ENCODE results near the gene CHMP6. TPM values are rescaled to one million over a fixed set of nuclear protein-coding genes. Genes with fewer than 3 reads are reported as not detected.

The CHMP6 gene
- total RNA-seq, 1 donor from 2014 or later = 46.8 TPM

DNA sequence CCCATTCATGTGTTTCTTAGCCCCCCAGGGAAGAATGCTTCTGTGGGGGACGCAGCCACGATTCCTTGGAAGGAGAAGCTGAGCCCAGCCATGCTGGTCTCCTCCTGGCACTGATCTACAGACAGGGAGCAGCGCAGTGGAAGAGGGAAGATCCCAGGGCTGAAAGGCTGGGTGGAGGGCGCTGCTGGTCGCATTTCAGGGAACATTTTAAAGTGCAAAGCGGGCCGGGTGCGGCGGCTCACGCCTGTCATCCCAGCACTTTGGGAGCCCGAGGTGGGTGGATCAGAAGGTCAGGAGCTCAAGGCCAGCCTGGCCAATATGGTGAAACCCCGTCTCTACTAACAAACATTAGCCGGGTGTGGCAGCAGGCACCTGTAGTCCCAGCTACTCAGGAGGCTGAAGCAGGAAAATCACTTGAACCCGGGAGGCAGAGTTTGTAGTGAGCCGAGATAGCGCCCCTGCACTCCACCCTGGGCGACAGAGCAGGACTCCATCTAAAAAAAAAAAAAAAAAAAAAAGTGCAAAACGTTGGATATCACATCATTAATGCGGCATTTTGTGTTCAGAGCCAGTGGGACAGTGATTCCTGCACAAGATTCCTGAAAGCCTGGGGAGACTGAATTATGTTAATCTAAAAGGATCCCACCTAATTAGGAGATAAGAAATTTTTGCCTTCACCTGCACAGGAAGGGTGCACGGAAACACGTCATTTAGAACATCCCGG, 558 bp upstream of the CHMP6 start:
- no peak for DNase-seq (ENCODE audit: extremely low read depth, low read depth, low spot score)

DNA sequence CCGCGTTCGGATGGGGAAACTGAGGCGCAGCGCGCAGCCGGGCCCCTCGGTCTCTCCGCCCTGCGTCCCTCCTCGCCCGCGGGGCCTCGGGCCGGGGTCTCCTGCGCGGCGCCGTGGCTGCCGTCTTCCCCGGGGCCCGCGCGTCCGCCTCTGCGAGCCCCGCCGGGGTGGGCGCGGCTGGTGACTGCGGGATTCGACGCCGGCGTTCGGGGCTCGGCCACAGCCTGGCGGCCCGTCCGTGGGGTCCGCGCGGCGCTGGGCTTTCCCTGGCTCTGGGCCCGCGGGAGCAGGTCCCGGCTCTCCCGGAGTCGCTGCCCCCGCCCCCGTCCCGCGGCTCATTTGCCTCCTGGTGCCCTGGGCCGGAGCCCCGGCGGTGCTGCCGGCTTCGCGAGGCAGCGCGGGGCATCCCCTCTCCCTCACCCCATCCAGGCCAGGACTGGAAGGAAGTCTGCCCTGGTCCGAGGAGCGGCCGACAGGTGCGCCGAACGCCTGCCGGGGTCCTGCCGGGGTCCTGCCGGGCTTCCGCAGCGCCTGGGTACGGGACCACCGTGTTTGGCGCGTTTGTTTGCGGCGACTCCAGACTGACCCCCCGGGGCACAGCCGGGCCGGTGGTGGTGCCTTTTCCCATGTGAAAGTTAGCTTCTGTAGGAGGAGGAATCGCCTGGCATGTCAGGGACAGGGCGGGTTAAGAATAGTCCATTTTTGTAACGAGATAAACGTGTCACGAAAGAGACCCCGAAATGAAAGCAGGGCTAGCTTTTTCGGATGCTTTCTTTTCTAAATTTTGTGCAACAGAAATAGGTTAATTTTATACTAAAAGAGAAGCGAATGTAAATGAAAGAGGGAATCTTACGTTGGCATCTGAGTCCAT, 671 bp downstream of the CHMP6 start:
- DNase-seq (ENCODE audit: extremely low read depth, low read depth, low spot score) = no peak

DNA sequence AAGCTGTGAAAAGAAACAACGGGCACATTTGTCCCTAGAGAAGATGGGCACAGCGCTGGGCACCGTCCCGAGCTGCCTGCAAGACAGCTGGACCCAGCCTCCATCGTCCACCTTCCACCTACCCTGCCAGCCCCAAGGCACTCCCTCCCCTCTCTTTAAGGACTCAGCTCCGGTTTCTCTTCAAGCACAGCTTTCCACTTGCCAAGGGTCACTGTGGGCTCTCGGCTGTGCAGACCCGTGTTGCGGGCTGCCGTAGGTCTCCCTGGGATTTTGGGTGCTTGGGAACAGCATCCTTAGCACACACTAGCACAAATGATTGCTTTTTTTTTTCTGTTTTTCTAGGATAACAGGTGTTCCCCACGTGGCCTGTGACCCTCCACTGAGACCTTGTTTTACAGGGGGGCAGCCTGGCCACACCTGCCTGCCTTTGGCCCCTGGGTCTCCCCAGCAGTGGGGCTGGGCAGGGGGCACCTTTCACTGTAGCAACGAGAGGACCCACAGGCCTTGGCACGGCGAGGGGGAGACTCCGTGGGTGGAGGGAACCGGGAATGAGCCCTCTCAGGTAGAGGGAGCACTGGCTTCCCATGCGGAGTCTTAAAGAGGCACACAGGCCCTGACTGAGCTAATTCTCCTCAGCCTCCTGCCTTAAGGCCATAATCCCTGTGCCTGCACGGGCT, 1.4 kb downstream of the CHMP6 start:
- no peak for DNase-seq (ENCODE audit: extremely low read depth, low read depth, low spot score)

DNA sequence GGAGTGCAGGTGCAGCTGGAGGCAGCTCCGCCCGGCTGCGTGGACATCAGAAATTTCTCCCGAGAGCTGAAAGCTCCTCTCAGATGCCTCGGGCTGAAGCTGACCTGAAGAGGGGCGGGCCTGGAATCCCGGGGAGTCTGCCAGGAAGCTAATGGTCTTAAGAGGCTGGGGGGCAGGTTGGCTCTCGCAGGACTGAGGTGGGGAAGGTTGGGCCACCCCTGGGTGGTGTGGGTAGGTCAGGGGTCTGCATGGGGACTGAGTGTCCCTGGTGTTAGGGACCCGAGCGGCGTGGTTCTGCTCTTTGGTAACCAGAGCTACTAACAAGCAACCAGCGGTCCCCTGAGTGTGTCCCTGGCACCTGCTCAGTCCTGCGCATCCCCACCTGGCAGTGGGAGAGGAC, 3.5 kb downstream of the CHMP6 start:
- DNase-seq (ENCODE audit: extremely low read depth, low read depth, low spot score) = no peak

DNA sequence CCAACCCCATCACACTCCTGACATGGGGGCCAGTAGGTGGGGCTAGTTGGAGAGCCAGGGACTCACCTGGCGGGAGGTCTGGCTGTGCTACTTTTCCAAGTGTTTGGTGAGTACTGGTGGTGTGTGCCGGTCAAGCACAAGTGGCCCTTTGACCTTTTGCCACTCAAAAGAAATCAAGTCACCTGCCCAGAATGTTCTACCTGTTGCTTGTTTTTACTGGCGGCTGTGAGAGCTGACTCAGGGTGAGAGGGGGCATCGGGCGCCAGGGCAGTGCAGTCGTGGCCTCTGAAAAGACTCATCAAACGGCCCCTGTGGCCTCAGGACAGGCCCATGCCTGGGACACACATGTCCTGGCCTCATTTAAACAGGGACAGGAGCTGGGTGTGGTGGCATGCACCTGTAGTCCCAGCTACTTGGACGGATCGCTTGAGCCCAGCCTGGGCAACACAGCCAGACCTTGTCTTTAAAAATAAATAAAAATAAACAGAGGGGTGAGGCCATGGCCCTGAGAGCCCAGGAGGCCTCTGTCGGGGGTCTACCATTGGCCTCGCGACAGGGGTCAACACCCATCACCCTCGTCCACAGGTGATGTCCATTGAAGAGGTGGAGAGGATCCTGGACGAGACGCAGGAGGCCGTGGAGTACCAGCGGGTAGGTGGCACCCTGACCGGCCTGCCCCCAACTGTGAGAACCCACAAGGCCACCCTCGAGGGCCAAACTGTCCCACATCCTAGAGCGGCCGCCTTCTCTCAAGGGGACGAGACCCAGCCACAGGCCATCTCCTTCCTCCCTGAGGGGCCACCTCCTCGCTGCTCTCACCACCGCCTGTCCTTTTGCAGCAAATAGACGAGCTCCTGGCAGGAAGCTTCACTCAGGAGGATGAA, 5.0 kb downstream of the CHMP6 start:
- no peak for DNase-seq (ENCODE audit: extremely low read depth, low read depth, low spot score)

DNA sequence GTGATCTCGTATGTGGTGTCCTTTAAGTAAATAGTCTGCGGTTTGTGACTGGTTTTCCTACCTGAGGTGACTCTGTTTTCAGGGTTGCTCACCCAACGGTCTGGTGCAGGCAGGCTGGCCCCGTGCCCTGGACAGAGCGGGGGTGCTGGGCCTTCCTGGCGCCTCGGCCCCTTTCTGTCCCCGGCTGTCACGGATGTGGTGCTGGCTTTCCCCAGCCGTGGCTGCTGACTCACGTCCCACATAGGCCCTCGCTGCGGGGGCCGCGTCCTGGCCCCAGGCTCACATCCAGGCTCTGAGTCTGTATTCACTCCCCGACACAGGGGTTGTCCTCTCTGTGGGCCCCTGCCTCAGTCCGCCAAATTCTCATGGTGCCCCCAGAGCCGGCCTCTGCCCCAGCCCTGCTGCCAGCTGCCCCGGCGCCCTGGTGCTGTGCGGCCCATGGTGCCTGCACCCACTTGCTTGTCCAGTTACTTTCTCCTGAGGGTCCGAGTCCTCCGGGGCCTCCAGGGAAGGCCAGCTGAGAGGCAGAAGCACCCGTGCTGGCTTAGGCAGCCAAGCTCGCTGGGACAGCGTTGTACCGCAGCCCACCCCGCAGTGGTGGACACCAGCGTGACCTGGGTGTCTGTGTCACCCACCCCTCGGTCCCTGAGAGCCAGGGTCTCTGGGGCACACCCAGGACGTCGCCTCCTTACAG, 5.9 kb downstream of the CHMP6 start:
- DNase-seq (ENCODE audit: extremely low read depth, low read depth, low spot score) = no peak

DNA sequence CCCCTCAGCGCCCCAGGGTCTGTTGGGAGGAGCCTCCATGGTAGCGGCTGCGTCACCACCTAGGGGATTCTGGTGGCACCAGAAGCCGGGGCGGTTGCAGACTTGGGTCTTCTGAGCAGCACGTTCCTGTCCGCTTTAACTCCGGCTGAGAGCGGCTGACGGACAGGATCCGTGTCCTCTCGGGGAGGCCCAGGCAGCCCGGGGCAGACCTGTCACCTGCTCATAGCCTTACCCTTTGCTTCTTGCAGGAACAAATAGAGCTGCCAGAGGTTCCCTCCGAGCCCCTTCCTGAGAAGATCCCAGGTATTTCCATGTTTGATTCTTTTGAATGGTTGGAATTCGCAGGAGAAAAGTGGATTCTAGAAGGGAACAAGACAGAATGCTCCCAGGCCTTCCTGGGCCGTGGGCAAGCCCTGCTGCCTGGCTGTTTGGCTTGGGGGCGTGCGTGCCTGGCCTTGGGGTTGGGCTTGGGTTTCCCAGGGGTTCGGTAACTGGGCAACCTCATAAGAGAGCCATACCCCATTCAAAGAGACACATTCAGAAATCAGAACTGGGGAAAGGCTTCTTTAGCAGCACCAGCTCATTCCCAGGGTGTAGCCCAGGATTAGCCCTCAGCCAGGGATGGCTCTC, 6.6 kb downstream of the CHMP6 start:
- no peak for DNase-seq (ENCODE audit: extremely low read depth, low read depth, low spot score)

DNA sequence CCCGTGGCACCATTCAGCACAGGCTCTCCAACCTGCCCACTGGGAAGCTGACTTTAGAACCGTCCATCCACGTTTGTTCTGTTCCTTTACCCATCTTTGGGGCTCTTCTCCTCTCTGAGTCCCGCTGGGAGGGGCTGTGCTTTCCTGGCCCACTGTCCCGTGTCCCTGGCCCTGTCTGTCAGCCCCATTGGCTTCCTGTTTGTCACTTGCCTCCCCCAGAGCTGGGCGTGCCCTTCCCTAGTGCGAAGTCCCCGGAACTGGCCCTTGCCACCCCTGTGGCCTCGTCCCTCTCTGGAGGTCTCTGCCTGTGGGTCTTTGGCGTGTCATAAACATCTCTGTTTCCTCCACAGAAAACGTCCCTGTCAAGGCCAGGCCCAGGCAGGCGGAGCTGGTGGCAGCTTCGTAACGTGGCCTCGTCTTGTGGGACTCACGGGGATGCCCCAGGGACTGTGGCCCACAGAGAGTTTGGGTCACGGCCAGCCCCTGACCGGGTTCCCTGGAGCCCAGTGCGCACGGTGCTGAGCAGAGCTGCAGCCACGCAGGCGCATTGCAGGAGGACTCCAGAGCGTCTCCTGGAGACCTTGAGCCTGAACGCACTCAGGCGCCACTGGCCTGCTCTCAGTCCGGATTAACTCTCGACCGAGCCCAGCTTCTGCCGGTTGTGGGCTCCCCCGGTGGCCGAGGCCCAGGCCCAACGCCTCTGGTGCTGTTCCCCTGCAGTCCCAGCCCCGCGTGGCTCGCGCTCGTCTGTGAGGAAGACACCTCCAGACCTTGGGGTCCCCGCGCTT, 7.3 kb downstream of the CHMP6 start:
- DNase-seq (ENCODE audit: extremely low read depth, low read depth, low spot score) = no peak

DNA sequence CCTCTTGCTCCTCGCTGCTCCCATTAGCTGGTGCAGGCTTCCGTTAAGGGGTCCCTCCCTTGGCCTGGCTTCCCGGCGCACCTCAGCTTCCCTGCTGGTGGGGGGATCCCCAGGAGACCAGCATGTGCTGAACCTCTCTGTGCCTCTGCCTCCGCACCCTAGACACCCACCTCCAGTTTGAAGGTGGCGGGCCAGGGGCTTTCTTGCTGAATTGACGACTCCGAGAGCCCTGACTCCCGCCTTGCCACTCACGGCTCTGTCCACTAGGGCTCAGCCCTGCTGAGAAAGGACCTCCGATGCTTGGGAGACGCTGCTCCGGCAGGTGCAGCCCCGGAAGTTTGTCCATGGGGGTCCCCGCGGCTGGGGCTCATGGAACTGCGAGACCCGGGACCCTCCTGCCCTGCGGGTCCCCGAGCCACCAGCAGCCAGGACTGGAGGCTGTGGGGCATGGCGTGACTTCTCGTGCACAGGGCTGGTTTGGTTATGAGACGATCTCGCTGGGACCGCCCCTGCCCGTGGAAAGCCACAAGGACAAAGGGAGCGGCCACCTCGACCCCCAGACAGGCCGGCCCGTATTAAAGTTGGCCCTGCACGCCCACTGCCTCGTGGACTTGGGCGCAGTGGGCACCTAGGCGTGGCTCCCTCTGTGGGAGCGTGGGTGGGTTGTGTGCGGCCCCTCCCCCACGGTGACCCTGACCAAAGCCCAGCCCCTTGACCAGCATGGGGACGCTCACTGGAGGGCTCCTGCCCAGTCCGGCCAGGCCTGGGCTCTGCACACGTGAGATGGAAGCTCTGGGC, 8.1 kb downstream of the CHMP6 start:
- DNase-seq (ENCODE audit: extremely low read depth, low read depth, low spot score) = no peak

DNA sequence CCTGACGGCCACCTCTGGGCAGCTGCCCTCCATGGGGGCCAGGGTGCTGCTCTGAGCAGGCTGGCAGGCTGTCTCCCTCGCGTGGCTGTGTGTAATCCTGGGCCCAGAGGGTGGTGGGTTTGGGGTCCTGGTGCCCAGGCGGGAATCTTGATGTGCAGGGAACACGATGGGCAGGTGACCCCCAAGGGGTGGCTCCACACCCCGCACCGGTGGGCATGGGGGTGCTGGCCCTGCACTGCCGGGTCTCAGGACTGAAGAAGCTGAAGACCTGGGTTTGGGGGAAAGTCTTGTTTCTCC, 8.6 kb downstream of the CHMP6 start:
- DNase-seq (ENCODE audit: extremely low read depth, low read depth, low spot score) = no peak

DNA sequence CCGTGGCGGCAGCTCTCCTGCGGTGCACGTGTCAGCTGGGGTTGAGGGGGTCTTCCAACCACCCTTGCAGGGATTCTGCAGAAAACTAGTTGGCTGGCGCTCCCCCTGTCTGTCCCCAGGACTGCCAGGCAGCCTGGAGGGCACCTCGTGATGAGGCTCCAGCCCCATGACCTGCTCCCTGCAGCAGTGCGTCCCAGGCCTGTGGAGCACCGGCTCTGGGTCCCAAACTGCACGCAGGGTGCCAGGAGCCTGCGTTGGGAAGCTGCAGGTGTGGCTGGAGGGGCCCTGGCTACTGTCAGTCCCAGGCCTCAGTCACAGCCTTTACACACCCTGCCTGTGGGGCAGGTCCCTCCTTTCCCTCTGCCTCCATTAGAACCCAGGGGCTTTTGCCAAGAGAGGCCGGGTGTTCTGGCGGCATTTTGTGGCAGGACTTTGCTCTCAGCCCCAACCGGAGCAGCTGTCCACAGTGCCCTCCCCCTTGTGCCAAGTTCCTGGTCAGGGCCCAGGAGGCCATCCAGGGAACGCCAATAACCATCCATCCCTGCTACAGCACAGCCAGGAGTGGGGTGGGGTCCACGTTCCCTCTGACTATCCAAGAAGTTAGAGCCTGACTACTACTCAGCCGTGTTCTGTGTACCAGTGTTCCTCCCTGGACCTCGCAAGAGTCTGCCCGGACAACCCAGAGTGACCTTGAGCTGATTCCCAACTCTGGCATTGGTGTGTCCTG, 9.2 kb downstream of the CHMP6 start:
- DNase-seq (ENCODE audit: extremely low read depth, low read depth, low spot score) = no peak

DNA sequence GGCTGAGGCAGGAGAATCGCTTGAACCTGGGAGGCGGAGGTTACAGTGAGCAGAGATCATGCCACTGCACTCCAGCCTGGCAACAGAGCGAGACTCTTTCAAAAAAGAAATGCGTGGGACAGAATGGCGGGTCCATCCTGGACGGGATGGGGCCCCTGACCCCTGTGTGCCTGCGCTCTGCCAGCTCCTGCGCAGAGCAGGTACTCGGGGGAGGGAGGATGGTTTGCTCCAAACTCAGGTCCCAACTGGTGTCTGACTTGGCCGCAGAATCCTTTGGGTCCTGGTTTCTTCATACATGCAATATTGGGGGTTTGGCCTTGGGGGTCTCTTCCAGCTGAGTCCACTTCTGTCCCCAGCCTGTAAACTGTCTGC, 10.4 kb downstream of the CHMP6 start:
- DNase-seq (ENCODE audit: extremely low read depth, low read depth, low spot score) = no peak

DNA sequence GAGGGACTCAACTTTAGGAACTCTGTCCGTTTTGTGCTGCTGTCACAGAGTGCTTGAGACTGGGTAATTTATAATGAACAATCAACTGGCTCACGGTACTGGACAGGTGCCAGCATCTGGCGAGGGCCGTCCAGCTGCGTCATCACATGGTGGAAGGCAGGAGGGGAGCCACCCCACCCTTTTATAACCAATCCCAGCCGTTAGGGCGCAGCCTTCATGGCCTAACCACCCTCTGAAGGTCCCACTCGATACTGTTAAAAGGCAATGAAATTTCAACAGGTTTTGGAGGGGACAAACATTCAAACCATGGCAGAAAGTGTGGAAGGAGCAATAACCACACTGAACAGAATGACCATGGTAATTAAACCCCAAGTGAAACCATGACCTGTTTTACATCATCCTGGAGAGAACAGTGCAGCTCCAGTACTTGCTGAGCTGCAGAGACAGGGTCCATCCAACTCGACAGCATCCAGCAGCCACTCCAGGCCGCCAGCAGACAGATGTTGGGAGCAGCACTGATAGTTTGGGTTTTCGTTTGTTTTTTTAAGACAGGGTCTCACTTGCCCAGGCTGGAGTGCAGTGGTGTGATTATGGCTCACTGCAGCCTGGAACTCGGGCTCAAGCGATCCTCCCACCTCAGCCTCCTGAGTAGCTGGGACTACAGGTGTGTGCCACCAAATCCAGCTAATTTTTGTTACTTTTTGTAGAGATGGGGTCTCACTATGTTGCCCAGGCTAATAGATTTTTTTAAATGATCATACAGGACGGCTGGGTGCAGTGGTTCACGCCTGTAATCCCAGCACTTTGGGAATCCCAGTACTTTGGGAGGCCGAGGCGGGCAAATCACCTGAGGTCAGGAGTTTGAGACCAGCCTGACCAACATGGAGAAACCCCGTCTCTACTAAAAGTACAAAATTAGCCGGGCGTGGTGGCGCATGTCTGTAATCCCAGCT, 11.0 kb downstream of the CHMP6 start:
- no peak for DNase-seq (ENCODE audit: extremely low read depth, low read depth, low spot score)

DNA sequence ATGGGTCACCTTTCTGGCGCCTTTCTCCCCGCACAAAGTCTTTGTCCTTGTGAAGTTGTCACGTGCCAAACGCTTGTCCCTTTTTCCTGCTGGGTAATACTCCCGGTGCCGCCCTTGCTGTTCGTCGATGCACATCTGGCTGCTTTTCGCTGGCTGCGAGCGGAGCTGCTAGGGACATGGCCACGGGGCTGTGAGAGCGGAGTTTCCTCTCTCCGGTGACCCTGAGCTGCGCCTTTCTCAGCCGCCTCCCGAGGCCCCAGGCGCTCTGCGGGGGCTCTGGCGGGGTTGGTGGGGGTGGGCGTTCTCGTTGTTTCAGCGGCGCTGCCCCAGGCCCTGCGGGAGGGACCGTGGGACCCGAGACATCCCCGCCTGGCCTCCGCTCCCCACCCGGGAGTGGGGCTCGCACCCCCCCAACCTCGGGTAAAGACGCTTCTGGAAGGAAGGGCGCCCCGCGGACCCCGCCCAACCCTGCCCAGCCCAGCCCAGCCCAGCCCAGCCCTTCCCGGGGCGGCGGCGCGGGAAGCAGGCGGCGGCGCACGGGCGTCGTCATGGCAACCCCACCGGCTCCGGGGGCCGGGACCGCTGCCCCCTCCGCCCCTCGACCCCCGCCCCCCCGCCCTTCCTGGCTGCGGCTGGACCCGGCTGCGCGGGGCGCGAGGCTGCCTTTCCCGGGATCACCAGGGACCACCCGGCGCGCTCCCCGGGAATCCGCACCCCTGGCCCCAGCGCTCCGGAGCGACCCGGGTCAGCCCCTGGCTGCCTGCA, 12.3 kb downstream of the CHMP6 start:
- DNase-seq (ENCODE audit: extremely low read depth, low read depth, low spot score) = no peak

DNA sequence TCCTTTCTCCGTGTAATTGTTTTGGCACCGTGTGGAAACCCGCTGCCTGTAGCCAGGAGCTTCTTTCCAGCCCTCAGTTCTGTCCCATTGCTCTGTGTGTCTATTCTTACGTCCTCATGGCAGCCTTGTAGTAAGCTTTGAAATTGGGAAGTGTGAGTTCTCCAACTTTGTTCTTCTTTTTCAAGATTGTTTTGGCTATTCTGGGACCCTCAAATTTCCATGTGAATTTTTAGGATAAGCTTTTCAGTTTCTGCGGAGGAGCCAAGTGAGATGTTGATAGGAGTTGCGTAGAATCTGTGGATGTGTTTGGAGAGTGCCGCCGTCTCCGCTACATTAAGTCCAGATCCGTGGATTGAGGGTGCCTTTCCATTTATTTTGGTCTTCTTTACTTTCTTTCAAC, 15.2 kb downstream of the CHMP6 start:
- no peak for DNase-seq (ENCODE audit: extremely low read depth, low read depth, low spot score)

DNA sequence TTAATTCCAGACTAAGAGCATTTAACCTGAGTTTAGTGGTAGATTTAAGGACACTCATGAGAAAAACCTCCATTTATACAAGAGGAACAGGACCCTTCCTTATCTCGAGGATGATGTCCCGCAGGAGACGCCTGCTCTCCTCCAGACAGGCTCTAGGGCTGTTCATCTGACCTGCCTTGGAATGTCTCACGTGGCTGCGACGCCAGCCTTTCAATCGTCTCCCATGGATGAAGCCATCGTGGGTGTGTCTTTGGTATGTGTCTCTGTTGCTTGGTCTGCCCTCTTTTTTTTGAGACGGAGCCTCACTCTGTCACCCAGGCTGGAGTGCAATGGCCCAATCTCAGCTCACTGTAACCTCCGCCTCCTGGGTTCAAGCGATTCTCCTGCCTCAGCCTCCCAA, 16.5 kb downstream of the CHMP6 start:
- DNase-seq (ENCODE audit: extremely low read depth, low read depth, low spot score) = no peak

Data from glomerular endothelial cell (primary cell).